NCI-H82 treated with DMSO at 0.1 percent for 48 hours (cell line): ENCODE measurements around the gene MS4A18.

Experiments used
- DNase-seq: peaks from one replicate; lab custom pipeline; 2025; ENCODE audit not compliant: unreplicated experiment; lab: John Stamatoyannopoulos, UW

Gene MS4A18

DNA sequence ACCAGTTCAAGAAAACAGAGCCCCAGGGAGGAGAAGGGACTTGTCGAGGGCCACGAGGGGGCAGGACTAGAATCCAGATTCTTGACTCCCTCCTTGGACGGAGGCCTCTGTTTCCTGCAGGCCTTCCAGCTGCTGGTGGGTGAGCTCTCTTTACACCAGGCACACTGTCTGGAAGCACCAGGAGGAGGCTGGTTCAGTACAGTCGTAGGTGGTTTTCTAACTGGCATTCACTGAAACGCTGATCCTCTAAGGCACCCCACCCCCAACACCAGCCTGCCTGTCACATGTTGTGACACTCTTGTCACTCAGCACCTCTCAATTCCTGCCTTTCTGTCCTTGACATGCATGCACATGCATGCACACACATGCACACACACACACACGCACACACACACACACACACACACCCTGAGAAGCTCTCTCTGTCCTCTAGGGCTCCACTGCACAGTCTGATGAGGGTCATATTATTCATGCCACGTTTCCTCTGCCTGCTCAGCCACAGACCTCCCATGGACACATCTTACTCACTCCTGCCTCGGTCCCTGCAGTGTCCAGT is 61.4 kb downstream of the MS4A18 start:
- no peak for DNase-seq

DNA sequence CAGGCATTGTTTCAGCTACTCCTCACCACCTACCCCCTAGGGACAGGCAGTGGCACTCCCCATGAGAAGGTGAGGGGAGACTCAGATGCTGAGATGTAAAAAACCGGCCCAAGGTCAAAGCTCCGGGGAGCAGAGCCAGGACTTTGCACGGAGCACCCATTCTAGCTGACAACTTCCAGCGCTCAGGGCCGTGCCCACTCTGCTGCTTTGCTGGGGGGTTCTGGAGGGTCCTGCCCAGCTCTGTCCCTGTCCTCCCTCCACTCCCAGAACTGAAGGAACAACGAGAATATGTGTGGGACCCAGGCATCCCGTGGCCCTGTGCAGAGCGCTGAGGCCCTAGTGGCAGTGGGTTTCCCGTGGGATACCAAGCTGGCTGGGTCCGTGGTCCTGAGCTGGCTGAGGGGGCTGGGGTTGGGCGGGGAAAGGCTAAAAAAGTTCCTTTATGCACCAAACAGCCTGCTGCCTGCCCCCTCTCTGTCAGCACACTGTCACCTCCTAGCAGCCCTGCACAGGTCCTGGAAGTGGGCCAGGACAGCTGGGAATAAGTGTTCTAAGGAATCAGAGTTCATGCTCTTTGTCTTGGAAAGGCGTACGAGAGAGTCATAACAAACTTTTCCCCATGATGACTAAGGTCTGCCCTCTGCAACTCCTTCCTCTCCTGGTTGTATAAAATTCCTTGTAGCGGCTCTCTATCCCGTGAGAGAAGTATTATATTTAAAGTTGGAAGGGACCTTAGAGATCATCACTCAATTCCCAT is 62.5 kb downstream of the MS4A18 start:
- DNase-seq: no peak

DNA sequence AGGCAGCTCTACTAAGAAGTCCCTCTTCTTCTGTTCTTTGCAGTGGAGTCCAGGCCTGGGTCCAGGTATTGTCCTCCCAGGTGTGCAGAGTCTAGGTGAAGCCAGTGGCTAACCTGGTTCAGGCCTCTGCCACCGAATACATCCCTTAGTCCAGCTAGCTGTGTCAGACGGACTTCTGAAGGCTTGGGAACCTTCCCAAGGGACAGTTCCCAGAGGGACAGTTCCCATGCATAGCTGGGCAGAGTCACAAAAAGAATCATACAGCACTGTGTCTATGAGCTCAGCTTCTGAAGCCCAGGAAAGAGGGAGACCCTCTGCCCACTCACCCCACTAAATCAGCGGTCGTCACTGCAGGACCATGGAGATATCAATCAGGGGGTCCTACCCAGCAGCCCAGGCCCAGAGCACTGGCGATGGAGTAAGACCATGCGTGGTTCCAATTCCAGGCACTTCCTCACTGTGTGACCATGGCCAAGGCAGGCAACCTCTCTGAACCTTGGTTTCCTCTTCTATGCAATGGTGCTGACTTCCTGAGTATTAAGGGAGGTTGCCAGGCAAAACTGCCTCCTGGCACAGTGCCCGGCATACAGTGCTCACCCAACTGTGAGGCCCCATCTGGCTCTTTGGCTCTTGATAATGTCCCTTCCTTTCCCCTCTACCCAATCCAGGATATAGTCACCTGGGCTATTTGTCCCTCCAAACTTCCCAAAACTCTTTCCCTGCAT is 64.0 kb downstream of the MS4A18 start:
- DNase-seq: no peak

DNA sequence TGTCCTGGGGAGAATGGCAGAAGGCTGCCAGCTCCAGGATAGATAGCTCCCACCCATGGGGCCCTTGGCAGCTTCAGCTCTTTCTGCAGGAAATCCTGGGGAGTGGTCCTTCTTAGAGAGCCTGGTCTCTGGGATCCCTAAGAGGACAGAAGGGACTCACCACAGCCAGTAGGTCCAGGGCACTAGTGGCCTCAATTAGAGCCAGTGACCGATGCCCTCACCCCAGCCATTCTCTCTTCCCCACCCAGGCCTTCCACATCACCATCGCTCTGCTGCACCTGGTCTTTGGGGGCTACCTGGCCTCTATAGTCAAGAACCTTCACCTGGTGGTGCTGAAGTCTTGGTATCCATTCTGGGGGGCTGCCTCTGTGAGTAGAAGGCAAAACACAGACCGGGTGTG is 66.2 kb downstream of the MS4A18 start:
- DNase-seq: no peak

DNA sequence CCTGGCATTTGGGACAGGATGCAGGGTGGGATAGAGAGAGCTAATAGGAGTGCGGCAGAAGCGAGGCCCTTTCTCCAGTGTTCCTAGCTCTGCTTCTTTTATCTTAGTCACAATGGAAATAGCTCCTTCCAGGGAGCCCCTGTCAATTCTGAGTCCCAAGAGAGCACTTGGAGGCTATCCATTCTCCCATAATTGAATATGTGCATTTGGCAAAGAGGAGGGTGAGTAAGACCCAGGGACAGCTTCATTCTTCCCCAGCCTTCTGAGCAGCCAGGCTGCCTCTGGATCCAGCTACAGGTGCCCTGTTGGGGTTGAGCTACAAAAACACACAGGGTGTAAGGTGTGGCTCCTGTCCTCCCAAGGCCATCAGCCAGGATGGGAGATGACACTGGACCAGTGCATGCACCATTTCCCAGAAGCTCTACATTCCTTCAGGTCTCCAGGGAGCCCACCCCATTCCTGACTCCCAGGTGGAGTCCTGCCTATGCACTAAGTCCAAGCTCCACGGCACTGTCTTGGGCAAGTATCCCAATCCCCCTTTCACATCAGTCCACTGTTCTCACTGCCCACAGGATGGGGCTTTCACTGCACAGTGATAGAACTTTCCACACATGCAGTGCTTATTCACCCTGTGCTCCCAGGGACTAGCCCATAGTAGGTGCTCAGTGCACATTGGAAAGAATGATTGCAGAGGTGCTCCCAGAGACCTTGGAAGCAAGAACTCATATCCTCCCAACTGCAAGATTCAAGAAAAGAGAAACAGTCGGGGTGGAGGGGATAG is 66.8 kb downstream of the MS4A18 start:
- DNase-seq: no peak

DNA sequence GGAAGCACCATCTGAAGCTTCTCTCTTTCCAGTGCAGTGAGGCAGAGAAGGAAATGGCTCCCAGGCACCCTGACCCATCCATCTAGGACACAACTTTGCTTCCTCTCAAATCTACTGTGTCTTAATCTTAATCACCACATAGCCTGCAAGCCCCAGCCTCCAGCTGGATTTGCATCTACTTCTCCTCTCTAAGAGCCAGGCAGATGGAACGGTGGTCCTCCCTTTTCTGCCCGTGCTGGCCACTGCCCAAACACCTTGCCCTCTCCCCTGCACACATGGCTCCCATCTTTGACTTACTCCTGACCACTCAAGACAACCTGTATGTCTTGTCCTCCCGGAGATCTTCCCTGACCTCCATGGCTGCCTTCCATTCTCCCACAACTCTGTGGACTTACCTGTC is 68.0 kb downstream of the MS4A18 start:
- DNase-seq: no peak
